ENCODE measurements around the gene TNS3. TPM values are rescaled to one million over a fixed set of nuclear protein-coding genes. Genes with fewer than 3 reads are reported as not detected.

Gene TNS3
- total RNA-seq, 1 donor from 2014 or later: 168 TPM

- Histone ChIP-seq H3K4me3 (peak overlapping the region; percentile 23), H3K4me1 (peaks cover 85% of the 10 kb centered on the region)
- no peak for DNase-seq
Measured at GRCh38 chr7:47576866-47577306, 5.0 kb downstream of the TNS3 start.

GRCh38 chr7:47576031-47576865 lies 5.7 kb downstream of the TNS3 start:
- H3K27ac ChIP-seq: peak overlapping the region; percentile 86
- H3K9me3 ChIP-seq: no peaks in the 10 kb centered on the region
- TF ChIP-seq CTCF (IDR thresholded peaks at IDR 0.05): no peak
- intact Hi-C loops (cut with DNase I): no loop called here
- ATAC-seq (peak; percentile 48), DNase-seq (no peak)
- H3K4me1 ChIP-seq: peaks cover 92% of the 10 kb centered on the region
- peak overlapping the region; percentile 23 for H3K4me3 ChIP-seq
- no peaks in the 10 kb centered on the region for H3K36me3 ChIP-seq
- H3K27me3 ChIP-seq: no peaks in the 10 kb centered on the region

More at GRCh38 chr7:47576866-47577306, 5.0 kb downstream of the TNS3 start:
- H3K9me3 ChIP-seq: no peaks in the 10 kb centered on the region
- H3K27me3 ChIP-seq: no peaks in the 10 kb centered on the region
- ATAC-seq: peak; percentile 3
- peak overlapping the region; percentile 86 for H3K27ac ChIP-seq
- no peaks in the 10 kb centered on the region for H3K36me3 ChIP-seq
- TF ChIP-seq CTCF (IDR thresholded peaks at IDR 0.05): no peak
- intact Hi-C loops (cut with DNase I): no loop called here

GRCh38 chr7:47574482-47575329 lies 7.2 kb downstream of the TNS3 start:
- H3K4me1 ChIP-seq: peaks cover 100% of the 10 kb centered on the region
- no peak overlapping the region for H3K4me3 ChIP-seq
- peak; percentile 22 for ATAC-seq
- H3K27ac ChIP-seq: peak overlapping the region; percentile 86
- no peak for TF ChIP-seq CTCF (IDR thresholded peaks at IDR 0.05)
- DNase-seq: no peak
- no peaks in the 10 kb centered on the region for H3K9me3 ChIP-seq
- H3K36me3 ChIP-seq: no peaks in the 10 kb centered on the region
- intact Hi-C loops (cut with DNase I): no loop called here
- no peaks in the 10 kb centered on the region for H3K27me3 ChIP-seq

GRCh38 chr7:47573758-47574481 lies 8.0 kb downstream of the TNS3 start:
- DNase-seq: no peak

More at GRCh38 chr7:47573758-47574481, 8.0 kb downstream of the TNS3 start:
- TF ChIP-seq CTCF (IDR thresholded peaks at IDR 0.05): no peak
- Histone ChIP-seq H3K27ac (peak overlapping the region; percentile 86), H3K9me3 (no peaks in the 10 kb centered on the region), H3K4me3 (no peak overlapping the region), H3K36me3 (no peaks in the 10 kb centered on the region), H3K27me3 (no peaks in the 10 kb centered on the region), H3K4me1 (peaks cover 99% of the 10 kb centered on the region)
- intact Hi-C loops (cut with DNase I): no loop called here
- ATAC-seq: peak; percentile 24
